ENCODE data around the gene TBC1D24. TPM values are rescaled to one million over a fixed set of nuclear protein-coding genes. Genes with fewer than 3 reads are reported as not detected.

TBC1D24 gene
- total and polyA plus RNA-seq, 2 experiments from 2014 or later, result 5.4 to 21.0 TPM

DNA sequence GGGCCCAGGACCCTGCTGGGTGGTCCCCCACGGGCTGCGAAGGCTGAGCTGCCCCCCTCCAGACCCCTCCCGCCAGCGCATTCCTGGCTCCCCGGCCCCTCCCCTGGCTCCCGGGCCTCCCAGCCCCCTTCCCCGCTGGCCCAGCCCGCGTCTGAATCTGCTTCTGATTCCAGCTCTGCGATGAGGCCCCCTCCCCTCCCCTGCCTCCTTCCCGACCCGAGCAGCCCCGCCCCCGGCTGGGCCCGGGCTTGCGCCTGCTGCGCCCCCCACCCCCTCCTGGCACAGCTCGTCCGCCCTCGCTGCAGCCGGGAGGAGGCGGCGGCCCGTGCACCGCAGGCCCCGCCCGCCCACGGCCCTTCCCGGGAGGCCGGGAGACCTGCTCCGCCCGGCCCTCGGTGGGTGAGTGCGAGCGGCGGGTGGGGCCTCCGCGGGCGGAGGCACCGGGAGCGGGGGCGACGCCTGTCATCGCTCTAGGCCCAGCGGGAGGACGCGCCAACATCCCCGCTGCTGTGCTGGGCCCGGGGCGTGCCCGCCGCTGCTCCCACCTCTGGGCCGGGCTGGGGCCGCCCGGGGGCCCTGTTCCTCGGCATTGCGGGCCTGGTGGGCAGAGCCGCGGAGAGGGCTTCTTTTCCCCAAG is 3.8 kb upstream of the TBC1D24 start, which contains the start of gene NTN3:
Gene NTN3 (plus strand): TSS at position 282 of the 637 bp plus-strand sequence. CDS start 405 bp downstream, outside the sequence.
- Mint-ChIP-seq H3K9me3 (no peaks in the 10 kb centered on the region), H3K4me3 (peak within 1 kb of the TSS; percentile 45), H3K4me1 (peaks cover 22% of the 10 kb centered on the region), H3K27me3 (ENCODE audit: insufficient read depth, low read depth, poor library complexity) (peaks cover 56% of the 10 kb centered on the region), H3K36me3 (ENCODE audit: low read depth) (no peaks in the 10 kb centered on the region; the same call in 1 of the 3 replicates), H3K27ac (no peak within 1 kb of the TSS)
- TF ChIP-seq CTCF (conservative IDR thresholded peaks at IDR 0.05; ENCODE audit: low read depth in 2 of 2) (no peak), EZH2phosphoT487 (IDR thresholded peaks at IDR 0.05; ENCODE audit: unreplicated experiment) (no peak), NANOG (IDR thresholded peaks at IDR 0.05; ENCODE audit: borderline replicate concordance) (no peak), JUNB (IDR thresholded peaks at IDR 0.05; ENCODE audit: unreplicated experiment) (no peak), ZNF462 (CRISPR knock-in tag; IDR thresholded peaks at IDR 0.05) (no peak), STAT1 (IDR thresholded peaks at IDR 0.05; ENCODE audit: unreplicated experiment) (no peak), POLR2AphosphoS5 (IDR thresholded peaks at IDR 0.05; ENCODE audit: low read depth) (no peak), EZH2 (IDR thresholded peaks at IDR 0.05; ENCODE audit: low read depth, unreplicated experiment) (no peak), ETS1 (IDR thresholded peaks at IDR 0.05) (no peak), ZNF331 (CRISPR knock-in tag; IDR thresholded peaks at IDR 0.05; ENCODE audit: low read depth) (no peak), ZNF114 (CRISPR knock-in tag; IDR thresholded peaks at IDR 0.05) (no peak), CREB1 (CRISPR knock-in tag; IDR thresholded peaks at IDR 0.05; ENCODE audit: low read depth) (no peak)
- H3F3A ChIP-seq (replicated peaks; ENCODE audit: low read depth), result peaks cover 18% of the 10 kb centered on the region
- no peak within 1 kb of the TSS for H3K27ac ChIP-seq (ENCODE audit: low read depth)
- H3K9me2 ChIP-seq (ENCODE audit: insufficient read depth), result no peaks in the 10 kb centered on the region
- no peaks in the 10 kb centered on the region for H3K79me2 ChIP-seq (replicated peaks; ENCODE audit: insufficient read depth)
- DNase-seq (ENCODE audit: low spot score) (peak; percentile 71), ATAC-seq (peak; percentile 6)
- peak within 1 kb of the TSS; percentile 54 for H3K4me3 ChIP-seq
- peak within 1 kb of the TSS; percentile 78 for H3K4me2 ChIP-seq
- peaks cover 20% of the 10 kb centered on the region for H3K4me1 ChIP-seq (ENCODE audit: insufficient read depth)
- H3K36me3 ChIP-seq (ENCODE audit: insufficient read depth), result no peaks in the 10 kb centered on the region
- H3K27me3 ChIP-seq (ENCODE audit: insufficient read depth), result peaks cover 68% of the 10 kb centered on the region
- H4K20me1 ChIP-seq (replicated peaks; ENCODE audit: insufficient read depth), result peaks cover 5% of the 10 kb centered on the region; the same call in 1 of the 2 replicates
- no peak within 1 kb of the TSS for H2AFZ ChIP-seq
